Neural progenitor cell (in vitro differentiated cells): ENCODE results near the gene S1PR3. TPM values are rescaled to one million over a fixed set of nuclear protein-coding genes. Genes with fewer than 3 reads are reported as not detected.

Experiments
- DNase-seq: peaks from one replicate; pipeline ENCODE4 v3.0.0-alpha.2; 2016; ENCODE audit warnings: low spot score
- H2AFZ ChIP-seq: fragments of 200-600 bp; sonication (generic); replicated peaks from 2 replicates; pipeline ENCODE4 v1.6.1; 2016; ENCODE audit warnings: antibody characterized with exemption
- H3F3A ChIP-seq: fragments of 200-600 bp; sonication (generic); 2 replicates; pipeline ENCODE4 v1.6.1; 2016; ENCODE audit warnings: antibody characterized with exemption, low read depth
- H3K27ac ChIP-seq: fragments of 200-600 bp; sonication (generic); 2 replicates; pipeline ENCODE4 v1.5.1; 2016; ENCODE audit warnings: mild to moderate bottlenecking
- H3K27me3 ChIP-seq: fragments of 200-600 bp; sonication (generic); 2 replicates; pipeline ENCODE4 v1.6.1; 2016; ENCODE audit warnings: mild to moderate bottlenecking, moderate library complexity
- H3K36me3 ChIP-seq: fragments of 200-600 bp; sonication (generic); 2 replicates; pipeline ENCODE4 v1.5.1; 2016
- H3K4me1 ChIP-seq: fragments of 200-600 bp; sonication (generic); 2 replicates; pipeline ENCODE4 v1.6.1; 2016; ENCODE audit warnings: mixed run types
- H3K4me2 ChIP-seq: fragments of 200-600 bp; sonication (generic); 2 replicates; pipeline ENCODE4 v1.6.1; 2016
- H3K4me3 ChIP-seq: fragments of 200-600 bp; sonication (generic); 2 replicates; pipeline ENCODE4 v1.5.1; 2016
- H3K79me2 ChIP-seq: fragments of 200-600 bp; sonication (generic); 2 replicates; pipeline ENCODE4 v1.6.1; 2016; ENCODE audit warnings: low read depth
- H3K9ac ChIP-seq: fragments of 200-600 bp; sonication (generic); 2 replicates; pipeline ENCODE4 v1.6.1; 2016
- H3K9me3 ChIP-seq: fragments of 200-600 bp; sonication (generic); 2 replicates; pipeline ENCODE4 v1.5.1; 2016; ENCODE audit warnings: low read depth
- H4K20me1 ChIP-seq: fragments of 200-600 bp; sonication (generic); 2 replicates; pipeline ENCODE4 v1.6.1; 2016; ENCODE audit warnings: low read depth
- H3K27ac Mint-ChIP-seq: 3 replicates; pipeline ENCODE4 v1.8.0; 2021; ENCODE audit warnings: mixed read lengths
- H3K27me3 Mint-ChIP-seq: 2 replicates; pipeline ENCODE4 v1.8.0; 2022; ENCODE audit warnings: low read depth, mild to moderate bottlenecking, inconsistent platforms, moderate library complexity, mixed read lengths; ENCODE audit not compliant: insufficient read depth
- H3K36me3 Mint-ChIP-seq: 3 replicates; pipeline ENCODE4 v1.8.0; 2021; ENCODE audit warnings: mixed read lengths
- H3K4me1 Mint-ChIP-seq: 3 replicates; pipeline ENCODE4 v1.8.0; 2021; ENCODE audit warnings: mixed read lengths
- H3K4me3 Mint-ChIP-seq: 3 replicates; pipeline ENCODE4 v1.8.0; 2021; ENCODE audit warnings: mild to moderate bottlenecking, moderate library complexity, mixed read lengths
- H3K9me3 Mint-ChIP-seq: 3 replicates; pipeline ENCODE4 v1.8.0; 2020; ENCODE audit warnings: mixed read lengths
- EZH2 ChIP-seq: fragments of 200-600 bp; sonication (generic); IDR thresholded peaks from 2 replicates; pipeline ENCODE4 v1.6.1; 2017; ENCODE audit warnings: antibody characterized with exemption, mild to moderate bottlenecking, moderate library complexity
- EZH2phosphoT487 ChIP-seq: fragments of 200-600 bp; sonication (generic); IDR thresholded peaks from 2 replicates; pipeline ENCODE4 v1.6.1; 2017; ENCODE audit warnings: antibody characterized with exemption
- total RNA-seq: library from RNA; depleted of rRNA; stranded (reverse); fragments of >200 nt; gene quantifications from 2 replicates; pipeline ENCODE4 v1.2.3, GENCODE V29; 2015; ENCODE audit warnings: low replicate concordance
- TF ChIP-seq, protein P1 (sequence below): fragments of 200-600 bp; sonication (generic); IDR thresholded peaks from 2 replicates; pipeline ENCODE4 v1.5.1; 2017; ENCODE audit warnings: antibody characterized with exemption, mild to moderate bottlenecking

S1PR3 gene
- total RNA-seq, 1 donor from 2014 or later: 21.6 TPM

DNA sequence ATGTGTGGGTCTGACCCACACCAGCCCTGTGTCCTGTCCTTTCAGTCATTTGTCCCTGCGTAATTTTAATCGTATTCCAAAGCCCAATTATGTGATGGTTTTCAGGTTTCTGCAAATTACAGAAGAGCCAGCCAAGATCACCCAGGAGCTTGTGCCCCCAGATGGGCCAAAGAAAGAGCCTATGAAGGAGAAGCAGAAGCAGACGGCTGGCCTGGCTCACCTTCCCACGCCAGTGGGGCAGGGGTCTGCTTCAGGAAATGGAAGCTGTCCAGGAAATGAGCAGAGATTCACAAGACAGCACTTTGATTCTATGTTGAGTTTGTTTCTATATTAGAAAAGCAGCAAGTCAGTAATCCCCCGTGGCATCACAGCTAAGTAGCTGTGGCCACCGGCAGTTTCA is 11.7 kb downstream of the S1PR3 start:
- Histone ChIP-seq H3K9me3 (no peaks in the 10 kb centered on the region), H3K79me2 (peaks cover 11% of the 10 kb centered on the region), H3K27ac (no peak overlapping the region), H3F3A (no peaks in the 10 kb centered on the region), H3K4me1 (peaks cover 11% of the 10 kb centered on the region), H3K36me3 (no peaks in the 10 kb centered on the region), H3K4me3 (no peak overlapping the region), H3K4me2 (no peak overlapping the region), H4K20me1 (peaks cover 41% of the 10 kb centered on the region), H2AFZ (no peak overlapping the region), H3K27me3 (no peaks in the 10 kb centered on the region), H3K9ac (no peak overlapping the region)
- Mint-ChIP-seq H3K4me3 (no peak overlapping the region), H3K4me1 (peaks cover 43% of the 10 kb centered on the region), H3K36me3 (peaks cover 23% of the 10 kb centered on the region), H3K27ac (peak overlapping the region; percentile 21), H3K9me3 (no peaks in the 10 kb centered on the region), H3K27me3 (peaks cover 4% of the 10 kb centered on the region)
- DNase-seq: no peak
- TF ChIP-seq EZH2phosphoT487: no peak
- no peak for TF ChIP-seq EZH2
- TF ChIP-seq, protein P1, sequence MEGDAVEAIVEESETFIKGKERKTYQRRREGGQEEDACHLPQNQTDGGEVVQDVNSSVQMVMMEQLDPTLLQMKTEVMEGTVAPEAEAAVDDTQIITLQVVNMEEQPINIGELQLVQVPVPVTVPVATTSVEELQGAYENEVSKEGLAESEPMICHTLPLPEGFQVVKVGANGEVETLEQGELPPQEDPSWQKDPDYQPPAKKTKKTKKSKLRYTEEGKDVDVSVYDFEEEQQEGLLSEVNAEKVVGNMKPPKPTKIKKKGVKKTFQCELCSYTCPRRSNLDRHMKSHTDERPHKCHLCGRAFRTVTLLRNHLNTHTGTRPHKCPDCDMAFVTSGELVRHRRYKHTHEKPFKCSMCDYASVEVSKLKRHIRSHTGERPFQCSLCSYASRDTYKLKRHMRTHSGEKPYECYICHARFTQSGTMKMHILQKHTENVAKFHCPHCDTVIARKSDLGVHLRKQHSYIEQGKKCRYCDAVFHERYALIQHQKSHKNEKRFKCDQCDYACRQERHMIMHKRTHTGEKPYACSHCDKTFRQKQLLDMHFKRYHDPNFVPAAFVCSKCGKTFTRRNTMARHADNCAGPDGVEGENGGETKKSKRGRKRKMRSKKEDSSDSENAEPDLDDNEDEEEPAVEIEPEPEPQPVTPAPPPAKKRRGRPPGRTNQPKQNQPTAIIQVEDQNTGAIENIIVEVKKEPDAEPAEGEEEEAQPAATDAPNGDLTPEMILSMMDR: no peak

DNA sequence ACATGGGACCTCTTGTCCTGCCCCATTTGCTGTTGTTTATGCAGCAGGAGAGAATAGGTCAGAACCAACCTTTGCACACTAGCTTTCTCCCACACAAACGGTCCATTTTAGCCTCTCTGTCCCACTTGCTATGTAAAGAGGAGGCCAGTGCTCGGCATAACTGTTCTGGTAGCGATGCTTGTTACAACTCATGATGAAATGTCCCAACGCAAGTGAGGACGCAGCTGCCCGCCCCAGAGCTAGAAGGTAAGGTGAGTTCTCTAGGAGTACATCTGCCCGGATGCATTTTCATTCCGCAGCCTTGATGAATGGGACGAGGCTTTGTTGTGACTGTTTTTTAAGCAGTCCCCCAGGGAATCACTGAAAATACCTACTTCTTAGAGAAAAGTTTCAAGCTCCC is 14.1 kb downstream of the S1PR3 start:
- no peak overlapping the region for H3K4me3 Mint-ChIP-seq

DNA sequence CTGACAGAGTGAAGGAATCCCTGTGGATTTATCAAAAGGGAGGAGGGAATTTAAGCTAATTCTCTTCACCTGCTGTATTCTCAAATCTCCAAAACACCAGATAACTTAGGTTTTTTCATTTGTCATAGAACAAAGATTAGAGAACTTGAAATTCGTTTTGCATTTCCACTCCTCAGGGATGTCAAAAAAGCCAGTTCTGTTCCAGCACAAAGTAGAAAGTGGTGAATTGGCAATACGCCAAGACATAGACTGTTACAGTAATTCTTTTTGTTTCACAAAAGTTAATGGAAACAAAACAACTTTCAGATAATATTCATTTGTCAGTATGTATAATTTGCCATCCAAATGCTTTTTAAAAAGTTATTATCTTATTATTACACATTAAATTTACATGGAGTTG is 15.0 kb downstream of the S1PR3 start:
- H3K4me2 ChIP-seq: no peak overlapping the region
- DNase-seq: no peak
- no peaks in the 10 kb centered on the region for H3F3A ChIP-seq
- no peak overlapping the region for H3K27ac ChIP-seq
- peaks cover 18% of the 10 kb centered on the region for H3K36me3 Mint-ChIP-seq
- H3K79me2 ChIP-seq: peaks cover 9% of the 10 kb centered on the region
- no peaks in the 10 kb centered on the region for H3K36me3 ChIP-seq
- no peak overlapping the region for H3K9ac ChIP-seq
- H3K4me1 Mint-ChIP-seq: peaks cover 26% of the 10 kb centered on the region
- no peaks in the 10 kb centered on the region for H3K9me3 ChIP-seq
- H4K20me1 ChIP-seq: peaks cover 26% of the 10 kb centered on the region
- H3K4me3 Mint-ChIP-seq: no peak overlapping the region
- TF ChIP-seq EZH2 (no peak), EZH2phosphoT487 (no peak)
- TF ChIP-seq, protein P1: no peak
- H3K27ac Mint-ChIP-seq: no peak overlapping the region
- no peak overlapping the region for H2AFZ ChIP-seq
- peaks cover 3% of the 10 kb centered on the region for H3K4me1 ChIP-seq
- peaks cover 7% of the 10 kb centered on the region for H3K27me3 Mint-ChIP-seq
- H3K9me3 Mint-ChIP-seq: no peaks in the 10 kb centered on the region
- no peaks in the 10 kb centered on the region for H3K27me3 ChIP-seq
- no peak overlapping the region for H3K4me3 ChIP-seq

More for the DNA sequence above, 14.1 kb downstream of the S1PR3 start:
- Histone ChIP-seq H3K36me3 (no peaks in the 10 kb centered on the region), H3K9ac (no peak overlapping the region), H3K9me3 (no peaks in the 10 kb centered on the region), H3K4me2 (no peak overlapping the region), H3K27me3 (no peaks in the 10 kb centered on the region), H4K20me1 (peaks cover 32% of the 10 kb centered on the region), H3K4me1 (peaks cover 8% of the 10 kb centered on the region), H3K27ac (no peak overlapping the region), H3K79me2 (peaks cover 11% of the 10 kb centered on the region), H2AFZ (no peak overlapping the region), H3K4me3 (no peak overlapping the region), H3F3A (no peaks in the 10 kb centered on the region)
- Mint-ChIP-seq H3K4me1 (peaks cover 33% of the 10 kb centered on the region), H3K36me3 (peaks cover 19% of the 10 kb centered on the region), H3K27me3 (peaks cover 8% of the 10 kb centered on the region), H3K27ac (no peak overlapping the region), H3K9me3 (no peaks in the 10 kb centered on the region)
- no peak for DNase-seq
- TF ChIP-seq, protein P1: no peak
- TF ChIP-seq EZH2phosphoT487: no peak
- TF ChIP-seq EZH2: no peak
